ENCODE measurements around the gene IGSF3. TPM values are rescaled to one million over a fixed set of nuclear protein-coding genes. Genes with fewer than 3 reads are reported as not detected.

IGSF3 gene
- total and polyA plus RNA-seq, 2 experiments from 2014 or later, result 8.8 to 34.0 TPM

DNA sequence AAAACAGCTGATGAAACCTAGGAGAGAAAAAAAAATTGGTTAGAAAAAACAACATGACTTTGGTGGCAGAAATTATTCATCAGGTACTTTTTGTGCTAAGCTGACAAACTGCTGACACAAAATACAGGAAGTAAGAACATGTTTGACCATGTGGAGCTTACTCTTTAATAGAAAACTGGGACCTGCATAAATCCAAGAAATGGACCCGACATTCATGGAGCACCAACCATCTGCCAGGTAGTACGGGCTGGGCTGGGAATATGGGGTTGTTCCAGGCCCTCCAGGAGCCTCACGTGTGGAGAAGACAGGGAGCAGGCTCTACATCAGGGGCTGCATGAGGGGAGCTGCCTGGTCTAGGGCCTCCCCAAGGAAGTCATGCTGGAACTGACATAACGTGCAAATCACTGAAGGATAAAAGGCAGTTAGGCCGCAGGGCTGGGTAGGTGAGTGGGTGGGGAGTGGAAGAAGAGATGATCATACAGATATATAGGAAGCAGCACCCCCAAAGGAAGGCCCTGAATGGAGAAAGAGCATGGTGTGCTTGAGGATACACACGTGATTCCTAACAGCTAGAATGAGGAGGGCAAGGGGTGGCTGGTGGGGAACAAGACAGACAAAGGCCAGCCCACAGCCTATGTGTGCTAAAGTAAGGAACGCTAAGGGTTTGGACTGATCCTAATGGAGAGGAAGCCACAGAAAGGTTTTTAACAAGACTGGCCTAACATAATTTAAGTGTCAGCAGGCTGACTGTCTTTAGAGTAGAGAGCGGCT is 122.8 kb downstream of the IGSF3 start:
- Histone ChIP-seq H3K36me3 (replicated peaks; ENCODE audit: insufficient read depth, low read depth) (no peaks in the 10 kb centered on the region), H3K9me2 (replicated peaks; ENCODE audit: insufficient read depth) (no peaks in the 10 kb centered on the region), H2AFZ (no peak overlapping the region), H3K9me3 (ENCODE audit: low read depth) (no peaks in the 10 kb centered on the region), H3K27ac (no peak overlapping the region), H3K4me3 (no peak overlapping the region), H3K4me1 (ENCODE audit: insufficient read depth) (no peaks in the 10 kb centered on the region), H4K20me1 (ENCODE audit: insufficient read depth, poor library complexity, severe bottlenecking) (no peaks in the 10 kb centered on the region), H3K27me3 (no peaks in the 10 kb centered on the region), H3K4me2 (no peak overlapping the region), H3K79me2 (no peaks in the 10 kb centered on the region)
- TF ChIP-seq, protein P1, sequence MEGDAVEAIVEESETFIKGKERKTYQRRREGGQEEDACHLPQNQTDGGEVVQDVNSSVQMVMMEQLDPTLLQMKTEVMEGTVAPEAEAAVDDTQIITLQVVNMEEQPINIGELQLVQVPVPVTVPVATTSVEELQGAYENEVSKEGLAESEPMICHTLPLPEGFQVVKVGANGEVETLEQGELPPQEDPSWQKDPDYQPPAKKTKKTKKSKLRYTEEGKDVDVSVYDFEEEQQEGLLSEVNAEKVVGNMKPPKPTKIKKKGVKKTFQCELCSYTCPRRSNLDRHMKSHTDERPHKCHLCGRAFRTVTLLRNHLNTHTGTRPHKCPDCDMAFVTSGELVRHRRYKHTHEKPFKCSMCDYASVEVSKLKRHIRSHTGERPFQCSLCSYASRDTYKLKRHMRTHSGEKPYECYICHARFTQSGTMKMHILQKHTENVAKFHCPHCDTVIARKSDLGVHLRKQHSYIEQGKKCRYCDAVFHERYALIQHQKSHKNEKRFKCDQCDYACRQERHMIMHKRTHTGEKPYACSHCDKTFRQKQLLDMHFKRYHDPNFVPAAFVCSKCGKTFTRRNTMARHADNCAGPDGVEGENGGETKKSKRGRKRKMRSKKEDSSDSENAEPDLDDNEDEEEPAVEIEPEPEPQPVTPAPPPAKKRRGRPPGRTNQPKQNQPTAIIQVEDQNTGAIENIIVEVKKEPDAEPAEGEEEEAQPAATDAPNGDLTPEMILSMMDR (IDR thresholded peaks at IDR 0.05; ENCODE audit: poor library complexity), result no peak
- no peak for TF ChIP-seq EZH2phosphoT487 (IDR thresholded peaks at IDR 0.05; ENCODE audit: low read depth, severe bottlenecking, unreplicated experiment)
- WGBS (ENCODE audit: low lambda C conversion rate, missing lambda C conversion rate), result 95% methylated on average over 8 of the region's 8 CpGs
- no peak for DNase-seq (ENCODE audit: low spot score)

DNA sequence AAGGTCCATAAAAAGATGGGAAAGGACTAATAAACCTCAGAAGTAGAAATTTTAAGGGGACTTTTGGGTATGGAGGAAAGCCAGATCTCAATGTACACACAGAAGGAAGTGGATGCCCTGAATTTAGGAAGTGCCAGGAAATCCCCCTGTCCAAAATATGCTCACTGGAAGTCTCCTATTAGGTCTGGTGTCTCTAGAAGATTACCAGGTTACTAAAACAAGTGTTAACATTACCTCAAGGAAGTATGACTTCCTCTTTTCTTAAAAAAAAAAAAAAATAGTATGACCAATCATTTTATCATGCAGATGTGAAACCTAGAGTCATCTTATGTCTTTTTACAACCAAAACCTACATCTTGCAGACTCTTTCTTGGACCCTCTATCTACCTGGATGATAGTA is 127.4 kb downstream of the IGSF3 start:
- H3K4me2 ChIP-seq, result no peak overlapping the region
- no peak for DNase-seq (ENCODE audit: low spot score)
- TF ChIP-seq EZH2 (IDR thresholded peaks at IDR 0.05; ENCODE audit: borderline replicate concordance) (no peak), EZH2phosphoT487 (IDR thresholded peaks at IDR 0.05; ENCODE audit: low read depth, severe bottlenecking, unreplicated experiment) (no peak)
- TF ChIP-seq, protein P1 (IDR thresholded peaks at IDR 0.05; ENCODE audit: poor library complexity), result no peak
- no peaks in the 10 kb centered on the region for H3K27me3 ChIP-seq
- H3K4me1 ChIP-seq (ENCODE audit: insufficient read depth), result no peaks in the 10 kb centered on the region
- no peak overlapping the region for H3K27ac ChIP-seq
- H3K4me3 ChIP-seq, result no peak overlapping the region
- no peak overlapping the region for H2AFZ ChIP-seq
- H3K36me3 ChIP-seq (replicated peaks; ENCODE audit: insufficient read depth, low read depth), result no peaks in the 10 kb centered on the region
- H3K79me2 ChIP-seq, result no peaks in the 10 kb centered on the region
- H3K9me2 ChIP-seq (replicated peaks; ENCODE audit: insufficient read depth), result no peaks in the 10 kb centered on the region
- H3K9me3 ChIP-seq (ENCODE audit: low read depth), result no peaks in the 10 kb centered on the region
- no peaks in the 10 kb centered on the region for H4K20me1 ChIP-seq (ENCODE audit: insufficient read depth, poor library complexity, severe bottlenecking)

DNA sequence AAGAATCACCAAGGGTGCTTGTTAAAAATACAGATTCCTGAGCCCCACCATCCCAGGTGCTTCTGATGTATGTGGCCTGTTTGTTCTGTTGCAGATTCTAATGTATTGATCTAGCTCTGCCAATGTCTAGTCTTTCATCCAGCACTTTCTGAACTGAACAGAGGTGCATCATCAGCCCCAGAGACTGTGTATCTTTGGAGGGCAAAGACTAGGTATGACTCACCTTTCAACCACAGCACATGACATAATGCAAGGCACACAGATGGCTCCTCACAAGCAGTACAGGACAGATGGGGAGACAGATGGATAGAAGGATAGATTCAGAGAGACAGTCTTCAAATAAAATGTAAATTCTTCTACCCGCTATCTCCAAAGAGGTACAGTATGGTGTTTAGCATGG is 129.0 kb downstream of the IGSF3 start:
- DNase-seq (ENCODE audit: low spot score), result peak; percentile 60
- Histone ChIP-seq H3K36me3 (replicated peaks; ENCODE audit: insufficient read depth, low read depth) (no peaks in the 10 kb centered on the region), H3K4me2 (no peak overlapping the region), H3K4me1 (ENCODE audit: insufficient read depth) (no peaks in the 10 kb centered on the region), H3K9me2 (replicated peaks; ENCODE audit: insufficient read depth) (no peaks in the 10 kb centered on the region), H3K9me3 (ENCODE audit: low read depth) (no peaks in the 10 kb centered on the region), H2AFZ (no peak overlapping the region), H3K4me3 (no peak overlapping the region), H3K27me3 (no peaks in the 10 kb centered on the region), H3K79me2 (no peaks in the 10 kb centered on the region), H3K27ac (peak overlapping the region; percentile 57), H4K20me1 (ENCODE audit: insufficient read depth, poor library complexity, severe bottlenecking) (no peaks in the 10 kb centered on the region)
- WGBS (ENCODE audit: low lambda C conversion rate, missing lambda C conversion rate), result 100% methylated on average over 1 of the region's 1 CpG
- TF ChIP-seq, protein P1 (IDR thresholded peaks at IDR 0.05; ENCODE audit: poor library complexity), result no peak
- TF ChIP-seq EZH2 (IDR thresholded peaks at IDR 0.05; ENCODE audit: borderline replicate concordance), result no peak
- no peak for TF ChIP-seq EZH2phosphoT487 (IDR thresholded peaks at IDR 0.05; ENCODE audit: low read depth, severe bottlenecking, unreplicated experiment)
